GM18498 (cell line): Measurements from ENCODE around the gene SYPL2.
A peak's percentile ranks its signal among the peaks of the same experiment; 100 is the strongest.

Experiments
- ATAC-seq: cut with Tn5 transposase; IDR thresholded peaks from one replicate; pipeline ENCODE4 v1.9.1; 2021; ENCODE audit warnings: mild to moderate bottlenecking, moderate library complexity; ENCODE audit not compliant: unreplicated experiment

Gene SYPL2

GRCh38 chr1:109490934-109491302 lies 24.6 kb downstream of the SYPL2 start:
- no peak for ATAC-seq

- ATAC-seq, result no peak
These were observed 25.0 kb downstream of the SYPL2 start for GRCh38 chr1:109491372-109491771.

DNA sequence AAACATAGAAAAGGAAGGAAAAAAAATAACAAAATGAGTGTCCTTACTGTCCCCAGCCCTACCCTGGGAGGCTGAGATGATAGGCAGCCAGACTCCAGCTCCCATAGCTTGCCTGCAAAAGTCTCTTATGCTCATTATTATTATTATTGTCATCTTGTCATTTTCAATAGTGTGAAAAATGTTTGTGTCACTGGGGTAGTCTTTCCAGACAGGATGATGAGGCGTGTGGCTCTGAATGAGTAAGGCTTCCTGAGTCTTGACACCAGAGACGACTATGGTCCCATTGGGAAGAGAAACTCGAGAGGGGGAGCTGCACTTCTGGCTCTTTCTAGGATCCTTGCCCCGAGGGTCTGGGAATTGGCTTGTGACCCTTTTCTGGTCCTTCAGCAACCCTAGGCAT lies 26.4 kb downstream of the SYPL2 start:
- ATAC-seq, result no peak

DNA sequence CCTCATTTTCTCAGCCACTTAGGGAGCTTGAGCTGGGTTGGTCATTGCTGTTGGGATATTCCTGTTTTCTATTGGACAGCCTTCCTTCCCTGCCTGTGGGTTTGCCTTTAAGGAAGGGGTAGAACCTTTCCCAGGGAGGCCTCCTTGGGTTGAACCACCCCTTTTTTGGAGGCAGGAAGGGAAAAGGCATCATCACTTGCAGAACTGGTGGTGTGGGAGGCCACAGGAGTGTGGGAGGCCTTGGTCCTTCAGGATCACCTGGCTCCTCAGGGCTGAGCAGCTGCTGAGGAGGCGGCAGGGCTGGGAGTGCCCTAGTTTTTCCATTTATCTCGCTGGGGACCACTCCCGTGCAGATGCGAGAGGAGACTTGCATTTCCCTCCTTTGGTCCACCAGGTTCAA lies 26.9 kb downstream of the SYPL2 start:
- ATAC-seq, result no peak

GRCh38 chr1:109493805-109494539 lies 27.6 kb downstream of the SYPL2 start, which contains the start of gene CYB561D1:
Gene CYB561D1, plus strand, starts transcription at chr1:109494094. Its CDS starts 46 bp downstream, at chr1:109494140.
- peak; percentile 86 for ATAC-seq

DNA sequence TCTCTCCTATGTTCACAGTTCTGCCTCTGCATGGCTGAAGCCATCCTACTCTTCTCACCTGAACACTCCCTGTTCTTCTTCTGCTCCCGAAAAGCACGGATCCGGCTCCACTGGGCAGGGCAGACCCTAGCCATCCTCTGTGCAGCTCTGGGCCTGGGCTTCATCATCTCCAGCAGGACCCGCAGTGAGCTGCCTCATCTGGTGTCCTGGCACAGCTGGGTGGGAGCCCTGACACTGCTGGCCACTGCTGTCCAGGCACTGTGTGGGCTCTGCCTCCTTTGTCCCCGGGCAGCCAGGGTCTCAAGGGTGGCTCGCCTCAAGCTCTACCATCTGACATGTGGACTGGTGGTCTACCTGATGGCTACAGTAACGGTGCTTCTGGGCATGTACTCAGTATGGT lies 29.4 kb downstream of the SYPL2 start:
- no peak for ATAC-seq

- no peak for ATAC-seq
These were observed 31.3 kb downstream of the SYPL2 start for GRCh38 chr1:109497449-109498160.

DNA sequence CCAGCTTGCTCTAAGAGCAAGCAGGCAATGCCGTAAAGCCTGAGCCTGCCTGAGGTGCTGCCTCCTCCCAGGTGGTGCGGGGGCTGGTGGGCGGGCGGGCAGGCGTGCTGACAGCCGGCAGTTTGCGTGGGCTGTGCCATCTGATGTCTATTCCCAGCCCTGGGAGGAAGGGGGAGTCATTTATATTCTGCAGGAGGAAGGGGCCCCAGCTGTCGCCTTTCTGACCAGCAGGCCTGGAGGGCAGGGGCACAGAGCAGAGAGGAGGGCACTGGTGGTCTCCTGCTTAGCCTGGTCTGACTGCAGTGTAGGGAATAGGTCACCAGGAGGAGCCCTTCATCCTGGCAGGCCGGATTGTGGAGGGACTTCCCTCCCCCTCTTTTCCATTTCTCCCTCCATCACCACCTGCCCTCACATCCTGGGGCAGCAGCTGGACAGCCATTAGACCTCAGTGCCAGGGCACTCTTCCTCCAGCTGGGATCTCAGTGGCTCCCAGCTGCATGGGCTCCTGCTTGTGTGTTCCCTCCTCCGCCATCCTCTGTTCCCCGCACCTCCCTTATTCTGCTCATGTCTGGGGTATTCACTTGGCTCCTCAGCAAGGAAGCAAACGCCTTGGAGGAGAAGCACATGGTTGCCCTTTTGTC lies 31.9 kb downstream of the SYPL2 start:
- no peak for ATAC-seq

- no peak for ATAC-seq
These were observed 32.7 kb downstream of the SYPL2 start for GRCh38 chr1:109499081-109499480.

GRCh38 chr1:109499661-109500536 lies 33.6 kb downstream of the SYPL2 start:
- ATAC-seq, result no peak

DNA sequence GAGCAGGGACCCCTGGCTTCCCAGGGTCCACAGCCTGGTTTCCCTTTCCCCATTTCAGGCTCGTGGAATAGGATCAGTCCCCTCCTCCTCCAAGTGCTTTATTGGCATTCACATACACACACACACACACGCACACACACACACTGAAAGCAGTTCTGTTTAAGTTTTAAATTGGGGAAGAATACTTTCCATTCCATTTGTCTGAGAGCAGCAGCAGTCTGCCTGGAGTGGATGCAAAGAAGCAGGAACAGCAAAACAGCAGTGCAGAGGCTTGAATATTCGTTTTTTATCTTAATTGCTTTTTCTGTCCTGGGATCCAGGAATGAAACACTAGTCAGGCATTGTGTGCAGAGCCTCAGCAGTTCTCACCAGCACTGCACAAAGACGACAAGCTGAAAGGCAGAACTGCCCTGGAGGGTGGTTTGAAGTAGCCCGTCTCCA lies 34.6 kb downstream of the SYPL2 start:
- no peak for ATAC-seq

DNA sequence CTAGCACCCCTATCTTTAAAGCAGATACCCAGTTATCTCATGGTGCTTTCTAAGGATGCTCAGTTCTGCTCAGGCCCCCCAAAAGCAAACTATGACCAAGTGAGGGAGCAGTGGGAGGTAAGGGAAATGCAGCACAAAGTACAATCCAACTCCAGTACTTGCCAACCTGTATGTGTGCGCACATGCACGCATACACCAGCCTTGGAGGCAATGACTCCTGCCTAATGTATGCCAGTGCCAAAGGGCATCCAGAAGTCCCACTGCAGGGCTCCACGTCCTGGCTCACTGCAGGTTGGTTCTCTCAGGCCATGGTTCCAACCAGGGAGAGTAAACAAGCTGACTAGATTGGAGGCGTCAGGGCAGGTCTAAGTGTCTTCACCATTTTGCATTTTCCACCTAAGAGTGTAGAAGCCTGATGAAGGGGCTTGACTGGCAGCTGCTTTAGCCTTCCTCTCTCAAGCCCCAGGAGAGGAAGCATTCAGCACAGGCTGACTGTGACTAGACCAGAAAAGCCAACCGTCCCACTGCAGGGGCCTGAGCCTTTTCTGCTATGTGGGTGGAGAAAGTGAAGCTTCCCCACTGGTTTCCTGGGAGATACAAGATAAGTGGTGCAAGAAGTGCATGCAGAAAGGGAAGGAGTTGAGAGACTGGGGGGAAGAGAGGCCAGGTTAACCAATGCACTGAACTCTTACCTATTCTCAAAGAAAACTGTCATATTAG lies 35.5 kb downstream of the SYPL2 start:
- ATAC-seq, result no peak

GRCh38 chr1:109502364-109502851 lies 36.1 kb downstream of the SYPL2 start:
- no peak for ATAC-seq

GRCh38 chr1:109503935-109504334 lies 37.6 kb downstream of the SYPL2 start:
- no peak for ATAC-seq

GRCh38 chr1:109504974-109505373 lies 38.6 kb downstream of the SYPL2 start:
- no peak for ATAC-seq

GRCh38 chr1:109508001-109508872 lies 41.9 kb downstream of the SYPL2 start:
- no peak for ATAC-seq

DNA sequence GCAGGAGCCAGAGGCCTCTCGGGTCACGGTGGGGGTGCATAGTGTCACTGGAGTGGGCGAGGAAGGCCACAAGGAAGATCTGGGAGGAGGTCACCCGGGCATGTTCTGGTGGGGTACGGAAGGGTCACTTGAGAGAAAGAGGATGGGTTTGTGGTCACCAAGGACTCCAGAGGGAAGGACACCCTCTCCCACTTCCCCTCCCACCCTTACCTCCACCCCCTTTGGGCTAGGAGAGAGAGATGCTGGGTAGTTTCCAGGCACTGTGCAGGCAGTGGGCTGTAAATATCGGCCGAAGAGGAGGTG lies 42.5 kb downstream of the SYPL2 start:
- no peak for ATAC-seq

DNA sequence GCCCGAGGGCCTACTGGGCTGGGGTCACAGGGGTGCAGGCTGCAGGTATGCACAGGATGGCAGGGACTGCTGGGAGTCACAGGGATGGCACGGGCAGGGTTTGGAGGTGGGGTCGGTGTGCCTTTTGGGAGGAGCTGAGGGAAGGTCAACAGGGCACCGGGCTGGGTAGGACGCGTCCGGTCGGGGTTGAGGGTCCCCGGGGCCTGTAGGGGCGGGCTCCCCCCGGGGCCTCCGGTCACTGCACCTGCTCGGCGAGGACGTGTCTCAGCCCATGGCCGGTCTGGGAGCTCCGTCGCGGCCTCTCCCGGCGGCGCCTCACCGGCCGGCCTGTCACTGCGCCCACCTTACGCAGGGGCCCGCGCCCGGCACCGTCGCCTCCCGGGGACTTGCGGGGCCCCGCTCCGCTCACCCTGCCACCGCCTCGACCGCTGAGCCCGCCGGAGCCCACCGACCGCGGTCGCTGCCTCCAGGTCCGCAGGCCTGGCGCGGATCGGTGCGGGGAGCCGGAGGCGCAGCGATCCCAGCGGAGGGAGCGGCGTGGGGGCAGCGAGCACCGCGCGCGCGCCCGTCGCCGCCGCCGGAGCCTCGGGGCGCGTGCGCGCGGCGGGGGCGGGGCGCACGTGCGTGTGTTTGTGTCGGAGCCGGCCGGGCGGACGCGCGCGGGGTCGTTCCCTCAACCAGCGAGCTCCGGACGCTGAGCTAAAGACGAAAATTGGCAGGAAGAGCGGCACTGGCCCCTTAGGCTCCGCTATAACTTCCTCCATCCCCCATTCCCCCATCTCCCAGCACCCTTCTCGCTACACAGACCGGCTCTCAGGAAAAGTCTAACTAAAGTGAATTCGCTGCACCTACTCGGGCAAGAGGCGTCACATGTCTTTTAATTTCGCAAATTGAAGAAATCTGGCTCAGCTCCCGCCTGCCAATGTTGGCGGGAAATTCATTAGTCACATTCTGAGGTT lies 43.1 kb downstream of the SYPL2 start, which contains the start of gene AMIGO1:
TSS of gene AMIGO1 (minus strand) at position 552 of the 959 bp plus-strand sequence. CDS start 815 bp downstream, outside the sequence.
- peak; percentile 72 for ATAC-seq
